ENCODE results near the gene FOLR1. TPM values are rescaled to one million over a fixed set of nuclear protein-coding genes. Genes with fewer than 3 reads are reported as not detected.

The FOLR1 gene
- total RNA-seq, 1 experiment from 2014 or later, result 2.7 TPM

DNA sequence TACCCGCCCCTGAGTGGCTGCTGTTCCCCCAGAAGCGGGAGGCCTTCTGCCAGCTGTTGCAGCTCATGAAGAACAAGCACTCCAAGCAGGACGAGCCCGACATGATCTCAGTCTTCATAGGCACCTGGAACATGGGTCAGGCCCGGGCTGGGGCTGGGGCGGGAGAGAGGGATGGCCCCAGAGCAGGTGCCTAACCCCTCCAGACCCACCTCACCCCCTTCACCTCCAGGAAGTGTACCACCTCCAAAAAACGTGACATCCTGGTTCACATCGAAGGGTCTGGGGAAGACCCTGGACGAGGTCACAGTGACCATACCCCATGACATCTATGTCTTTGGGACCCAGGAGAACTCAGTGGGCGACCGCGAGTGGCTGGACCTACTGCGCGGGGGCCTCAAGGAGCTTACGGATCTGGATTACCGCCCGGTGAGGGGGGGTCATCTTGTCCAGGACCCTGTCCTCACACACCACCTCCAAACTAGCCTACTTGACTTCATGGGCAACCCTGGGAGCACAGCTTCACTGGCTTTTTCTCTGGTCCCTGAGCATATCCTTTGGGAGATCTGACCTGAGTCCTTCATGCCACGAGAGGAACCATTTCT, 38.9 kb downstream of the FOLR1 start:
- peaks cover 3% of the 10 kb centered on the region for H3K4me1 Mint-ChIP-seq (ENCODE audit: low read depth, unreplicated experiment)
- no peak overlapping the region for H3K4me3 Mint-ChIP-seq (ENCODE audit: low read depth, unreplicated experiment)
- no peak for TF ChIP-seq CTCF (IDR thresholded peaks at IDR 0.05; ENCODE audit: unreplicated experiment)
- no peak overlapping the region for H3K27ac Mint-ChIP-seq (ENCODE audit: unreplicated experiment)
- DNase-seq, result no peak
- no peaks in the 10 kb centered on the region for H3K9me3 Mint-ChIP-seq (ENCODE audit: low read depth, unreplicated experiment)
- BruUV-seq (replicated peaks), result no TSS peak
- no peaks in the 10 kb centered on the region for H3K27me3 Mint-ChIP-seq (ENCODE audit: unreplicated experiment)
- intact Hi-C loops (cut with micrococcal nuclease; ENCODE audit: unreplicated experiment), result no loop called here
- peaks cover 40% of the 10 kb centered on the region for H3K36me3 Mint-ChIP-seq (ENCODE audit: insufficient read depth, unreplicated experiment)
- CTCF ChIA-PET, result no interaction called here

- no peak for DNase-seq
- Mint-ChIP-seq H3K36me3 (ENCODE audit: insufficient read depth, unreplicated experiment) (peaks cover 41% of the 10 kb centered on the region), H3K4me1 (ENCODE audit: low read depth, unreplicated experiment) (no peaks in the 10 kb centered on the region), H3K27ac (ENCODE audit: unreplicated experiment) (no peak overlapping the region), H3K27me3 (ENCODE audit: unreplicated experiment) (no peaks in the 10 kb centered on the region), H3K9me3 (ENCODE audit: low read depth, unreplicated experiment) (no peaks in the 10 kb centered on the region), H3K4me3 (ENCODE audit: low read depth, unreplicated experiment) (no peak overlapping the region)
- TF ChIP-seq CTCF (IDR thresholded peaks at IDR 0.05; ENCODE audit: unreplicated experiment), result no peak
- no TSS peak for BruUV-seq (replicated peaks)
- intact Hi-C loops (cut with micrococcal nuclease; ENCODE audit: unreplicated experiment), result no loop called here
- CTCF ChIA-PET, result no interaction called here
These were observed 39.7 kb downstream of the FOLR1 start for GRCh38 chr11:72231396-72232259.

DNA sequence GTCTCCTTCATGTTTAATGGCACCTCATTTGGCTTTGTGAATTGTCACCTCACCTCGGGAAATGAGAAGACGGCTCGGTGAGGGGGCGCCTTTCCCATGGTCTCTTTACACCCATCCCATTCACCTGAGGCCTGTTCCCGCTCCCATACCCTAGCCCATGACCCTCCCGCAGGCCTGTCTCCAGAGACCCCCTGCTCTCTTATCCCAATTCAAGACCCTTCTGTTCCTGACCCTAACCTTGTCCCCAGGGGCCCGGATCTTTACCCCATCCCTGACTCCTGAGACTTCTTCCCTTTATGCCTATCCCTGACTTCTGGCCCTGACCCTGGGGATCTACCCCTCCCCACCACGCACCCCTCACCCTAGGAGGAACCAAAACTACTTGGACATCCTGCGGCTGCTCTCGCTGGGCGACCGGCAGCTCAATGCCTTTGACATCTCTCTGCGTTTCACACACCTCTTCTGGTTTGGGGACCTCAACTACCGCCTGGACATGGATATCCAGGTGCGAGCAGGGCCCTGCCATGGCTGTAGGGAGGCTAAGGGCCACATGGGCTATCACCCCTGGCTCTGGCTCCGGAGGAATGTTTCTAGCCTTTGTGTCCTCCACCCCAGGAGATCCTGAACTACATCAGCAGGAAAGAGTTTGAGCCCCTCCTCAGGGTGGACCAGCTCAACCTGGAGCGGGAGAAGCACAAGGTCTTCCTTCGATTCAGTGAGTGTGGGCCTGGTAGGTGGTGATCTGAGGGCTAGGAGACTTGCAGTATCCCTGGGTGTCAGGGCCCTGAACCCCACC, 40.5 kb downstream of the FOLR1 start:
- Mint-ChIP-seq H3K4me3 (ENCODE audit: low read depth, unreplicated experiment) (no peak overlapping the region), H3K9me3 (ENCODE audit: low read depth, unreplicated experiment) (no peaks in the 10 kb centered on the region), H3K36me3 (ENCODE audit: insufficient read depth, unreplicated experiment) (peaks cover 48% of the 10 kb centered on the region), H3K27ac (ENCODE audit: unreplicated experiment) (no peak overlapping the region), H3K27me3 (ENCODE audit: unreplicated experiment) (no peaks in the 10 kb centered on the region), H3K4me1 (ENCODE audit: low read depth, unreplicated experiment) (no peaks in the 10 kb centered on the region)
- DNase-seq, result no peak
- no TSS peak for BruUV-seq (replicated peaks)
- TF ChIP-seq CTCF (IDR thresholded peaks at IDR 0.05; ENCODE audit: unreplicated experiment), result no peak
- intact Hi-C loops (cut with micrococcal nuclease; ENCODE audit: unreplicated experiment), result no loop called here
- CTCF ChIA-PET, result no interaction called here

DNA sequence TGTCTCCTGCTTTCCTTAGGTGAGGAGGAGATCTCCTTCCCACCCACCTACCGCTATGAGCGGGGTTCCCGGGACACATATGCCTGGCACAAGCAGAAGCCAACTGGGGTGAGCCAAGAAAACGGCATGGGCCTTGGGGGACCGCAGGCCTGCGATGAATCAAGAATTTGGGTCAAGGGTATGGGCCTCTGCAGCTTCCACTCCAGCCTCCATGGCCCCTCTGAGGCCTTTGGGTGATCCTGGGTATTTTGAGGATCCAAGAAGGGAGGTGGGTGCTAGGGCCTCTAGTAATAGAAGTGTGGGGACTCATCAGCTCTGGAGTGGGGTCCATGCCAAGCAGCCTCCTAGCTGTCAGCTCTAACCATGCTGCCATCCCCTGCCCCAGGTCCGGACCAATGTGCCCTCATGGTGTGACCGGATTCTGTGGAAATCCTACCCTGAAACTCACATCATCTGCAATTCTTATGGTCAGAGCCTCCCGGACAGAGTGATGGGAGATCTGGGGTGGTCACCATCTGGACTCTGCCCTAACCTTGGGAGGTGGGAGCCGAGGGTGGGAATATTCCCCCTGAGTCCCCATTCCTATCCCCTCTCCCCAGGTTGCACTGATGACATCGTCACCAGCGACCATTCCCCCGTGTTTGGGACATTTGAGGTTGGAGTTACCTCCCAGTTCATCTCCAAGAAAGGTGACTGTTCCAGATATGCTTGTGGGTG, 41.3 kb downstream of the FOLR1 start:
- no peak overlapping the region for H3K4me3 Mint-ChIP-seq (ENCODE audit: low read depth, unreplicated experiment)
- H3K9me3 Mint-ChIP-seq (ENCODE audit: low read depth, unreplicated experiment), result no peaks in the 10 kb centered on the region
- no peak for TF ChIP-seq CTCF (IDR thresholded peaks at IDR 0.05; ENCODE audit: unreplicated experiment)
- DNase-seq, result no peak
- no peak overlapping the region for H3K27ac Mint-ChIP-seq (ENCODE audit: unreplicated experiment)
- H3K36me3 Mint-ChIP-seq (ENCODE audit: insufficient read depth, unreplicated experiment), result peaks cover 52% of the 10 kb centered on the region
- intact Hi-C loops (cut with micrococcal nuclease; ENCODE audit: unreplicated experiment), result no loop called here
- no peaks in the 10 kb centered on the region for H3K27me3 Mint-ChIP-seq (ENCODE audit: unreplicated experiment)
- no peaks in the 10 kb centered on the region for H3K4me1 Mint-ChIP-seq (ENCODE audit: low read depth, unreplicated experiment)
- CTCF ChIA-PET, result no interaction called here
- no TSS peak for BruUV-seq (replicated peaks)

Measured in Calu3 (cell line).